DOHH2 (cell line): ENCODE measurements around the gene RNF169.

ENCODE experiments used
- H3F3A ChIP-seq: fragments of 200-600 bp; sonication (generic), shearing (Covaris generic); 2 replicates; pipeline ENCODE4 v1.6.0; 2016; ENCODE audit warnings: antibody characterized with exemption, mild to moderate bottlenecking; ENCODE audit not compliant: control insufficient read depth, insufficient read depth
- H3K27ac ChIP-seq: fragments of 200-600 bp; sonication (generic); 2 replicates; pipeline ENCODE4 v1.5.1; 2014; ENCODE audit warnings: low read depth, mild to moderate bottlenecking, low read length, moderate library complexity
- H3K27me3 ChIP-seq: fragments of 200-600 bp; sonication (generic); 2 replicates; pipeline ENCODE4 v1.6.1; 2014; ENCODE audit warnings: mild to moderate bottlenecking, low read length, mixed read lengths; ENCODE audit not compliant: control insufficient read depth
- H3K36me3 ChIP-seq: fragments of 200-600 bp; sonication (generic); 2 replicates; pipeline ENCODE4 v1.6.1; 2014; ENCODE audit warnings: mild to moderate bottlenecking, low read length, moderate library complexity, mixed read lengths; ENCODE audit not compliant: control insufficient read depth
- H3K4me1 ChIP-seq: fragments of 200-600 bp; sonication (generic); 2 replicates; pipeline ENCODE4 v1.6.1; 2014; ENCODE audit warnings: mild to moderate bottlenecking, low read length, mixed read lengths; ENCODE audit not compliant: control insufficient read depth
- H3K4me2 ChIP-seq: fragments of 200-600 bp; sonication (generic); 2 replicates; pipeline ENCODE4 v1.6.0; 2014; ENCODE audit warnings: mild to moderate bottlenecking, low read length, moderate library complexity
- H3K4me3 ChIP-seq: fragments of 200-600 bp; sonication (generic); 2 replicates; pipeline ENCODE4 v1.5.1; 2014; ENCODE audit warnings: mild to moderate bottlenecking, low read length, mixed read lengths
- H3K79me2 ChIP-seq: fragments of 200-600 bp; sonication (generic); 2 replicates; pipeline ENCODE4 v1.6.1; 2014; ENCODE audit warnings: mild to moderate bottlenecking, low read length, mixed read lengths; ENCODE audit not compliant: control insufficient read depth
- H3K9me2 ChIP-seq: fragments of 200-600 bp; sonication (generic); replicated peaks from 2 replicates; pipeline ENCODE4 v1.6.1; 2014; ENCODE audit warnings: mild to moderate bottlenecking, low read length, mixed read lengths; ENCODE audit not compliant: control insufficient read depth
- H3K9me3 ChIP-seq: fragments of 200-600 bp; sonication (generic); 2 replicates; pipeline ENCODE4 v1.6.1; 2014; ENCODE audit warnings: antibody characterized with exemption, low read length, mixed read lengths; ENCODE audit not compliant: control insufficient read depth, insufficient read depth
- H4K20me1 ChIP-seq: fragments of 200-600 bp; sonication (generic); 2 replicates; pipeline ENCODE4 v1.6.0; 2014; ENCODE audit warnings: low read depth, mild to moderate bottlenecking, antibody characterized with exemption, low read length, moderate library complexity; ENCODE audit not compliant: control insufficient read depth, insufficient read depth
- EZH2phosphoT487 ChIP-seq: fragments of 200-600 bp; sonication (generic); IDR thresholded peaks from 2 replicates; pipeline ENCODE4 v1.6.1; 2017; ENCODE audit warnings: borderline replicate concordance, mild to moderate bottlenecking, antibody characterized with exemption, low read length, moderate library complexity, mixed read lengths
- TF ChIP-seq, protein P1 (sequence below): fragments of 200-600 bp; sonication (generic); IDR thresholded peaks from one replicate; pipeline ENCODE4 v1.5.1; 2014; ENCODE audit warnings: antibody characterized with exemption, mild to moderate bottlenecking, low read depth, low read length; ENCODE audit not compliant: poor library complexity, severe bottlenecking

RNF169 gene

DNA sequence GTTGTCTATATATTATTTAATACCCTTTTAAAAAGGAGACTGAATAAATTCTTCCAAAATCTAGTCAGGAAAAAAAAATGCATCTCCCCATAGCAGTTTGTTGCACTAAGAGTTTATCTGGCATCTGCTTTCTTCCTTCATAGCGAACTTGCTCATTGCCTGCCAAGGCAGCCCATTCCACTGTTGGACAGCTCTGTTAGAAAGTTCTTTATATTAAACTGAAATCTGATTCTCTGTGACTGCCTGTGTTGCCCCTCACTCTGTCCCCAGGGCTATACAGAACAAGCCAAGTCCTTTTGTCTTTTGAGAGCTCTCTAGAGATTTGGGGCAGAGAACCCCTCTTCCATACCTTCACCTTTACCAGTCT, 14.1 kb upstream of the RNF169 start:
- H3K36me3 ChIP-seq = no peaks in the 10 kb centered on the region
- no peaks in the 10 kb centered on the region for H3K79me2 ChIP-seq
- H3K9me2 ChIP-seq = no peaks in the 10 kb centered on the region
- TF ChIP-seq, protein P1, sequence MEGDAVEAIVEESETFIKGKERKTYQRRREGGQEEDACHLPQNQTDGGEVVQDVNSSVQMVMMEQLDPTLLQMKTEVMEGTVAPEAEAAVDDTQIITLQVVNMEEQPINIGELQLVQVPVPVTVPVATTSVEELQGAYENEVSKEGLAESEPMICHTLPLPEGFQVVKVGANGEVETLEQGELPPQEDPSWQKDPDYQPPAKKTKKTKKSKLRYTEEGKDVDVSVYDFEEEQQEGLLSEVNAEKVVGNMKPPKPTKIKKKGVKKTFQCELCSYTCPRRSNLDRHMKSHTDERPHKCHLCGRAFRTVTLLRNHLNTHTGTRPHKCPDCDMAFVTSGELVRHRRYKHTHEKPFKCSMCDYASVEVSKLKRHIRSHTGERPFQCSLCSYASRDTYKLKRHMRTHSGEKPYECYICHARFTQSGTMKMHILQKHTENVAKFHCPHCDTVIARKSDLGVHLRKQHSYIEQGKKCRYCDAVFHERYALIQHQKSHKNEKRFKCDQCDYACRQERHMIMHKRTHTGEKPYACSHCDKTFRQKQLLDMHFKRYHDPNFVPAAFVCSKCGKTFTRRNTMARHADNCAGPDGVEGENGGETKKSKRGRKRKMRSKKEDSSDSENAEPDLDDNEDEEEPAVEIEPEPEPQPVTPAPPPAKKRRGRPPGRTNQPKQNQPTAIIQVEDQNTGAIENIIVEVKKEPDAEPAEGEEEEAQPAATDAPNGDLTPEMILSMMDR = no peak
- TF ChIP-seq EZH2phosphoT487 = no peak
- H3K4me3 ChIP-seq = no peak overlapping the region
- H3K27me3 ChIP-seq = peaks cover 25% of the 10 kb centered on the region
- no peaks in the 10 kb centered on the region for H3K4me1 ChIP-seq
- H3K4me2 ChIP-seq = no peak overlapping the region
- no peaks in the 10 kb centered on the region for H3F3A ChIP-seq
- no peak overlapping the region for H3K27ac ChIP-seq
- H3K9me3 ChIP-seq = no peaks in the 10 kb centered on the region
- H4K20me1 ChIP-seq = no peaks in the 10 kb centered on the region

DNA sequence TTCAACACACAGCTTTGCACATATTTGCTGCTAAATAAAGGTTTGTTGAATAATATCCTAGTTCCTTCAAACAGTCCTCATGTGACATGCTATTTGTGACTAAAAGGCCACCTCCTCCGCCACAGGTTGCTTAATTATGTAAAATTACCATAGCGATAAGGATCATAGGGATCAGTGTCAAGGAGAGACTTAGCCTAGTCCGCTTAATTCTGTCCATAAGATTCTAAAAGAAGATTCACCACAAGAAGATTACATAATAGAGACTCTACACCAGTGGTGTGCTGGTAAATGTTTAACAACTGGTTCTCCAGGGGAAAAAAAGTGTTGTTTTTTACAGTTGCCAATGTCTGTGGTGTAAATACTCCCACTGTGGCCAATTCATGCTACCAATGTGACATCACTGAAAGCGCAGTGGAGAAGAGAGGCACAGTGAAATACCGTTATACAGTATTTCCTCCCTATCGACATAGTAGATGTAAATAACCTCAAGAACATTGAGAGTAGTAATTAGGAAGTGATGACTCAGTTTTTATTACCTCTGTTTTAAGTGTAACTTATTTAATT, 13.2 kb upstream of the RNF169 start:
- no peak overlapping the region for H3K27ac ChIP-seq
- no peak overlapping the region for H3K4me2 ChIP-seq
- no peaks in the 10 kb centered on the region for H3K9me2 ChIP-seq
- H3F3A ChIP-seq = no peaks in the 10 kb centered on the region
- H3K27me3 ChIP-seq = peaks cover 24% of the 10 kb centered on the region
- no peaks in the 10 kb centered on the region for H3K36me3 ChIP-seq
- no peaks in the 10 kb centered on the region for H3K9me3 ChIP-seq
- TF ChIP-seq, protein P1 = no peak
- no peak for TF ChIP-seq EZH2phosphoT487
- H3K79me2 ChIP-seq = no peaks in the 10 kb centered on the region
- H3K4me1 ChIP-seq = no peaks in the 10 kb centered on the region
- no peaks in the 10 kb centered on the region for H4K20me1 ChIP-seq
- no peak overlapping the region for H3K4me3 ChIP-seq

DNA sequence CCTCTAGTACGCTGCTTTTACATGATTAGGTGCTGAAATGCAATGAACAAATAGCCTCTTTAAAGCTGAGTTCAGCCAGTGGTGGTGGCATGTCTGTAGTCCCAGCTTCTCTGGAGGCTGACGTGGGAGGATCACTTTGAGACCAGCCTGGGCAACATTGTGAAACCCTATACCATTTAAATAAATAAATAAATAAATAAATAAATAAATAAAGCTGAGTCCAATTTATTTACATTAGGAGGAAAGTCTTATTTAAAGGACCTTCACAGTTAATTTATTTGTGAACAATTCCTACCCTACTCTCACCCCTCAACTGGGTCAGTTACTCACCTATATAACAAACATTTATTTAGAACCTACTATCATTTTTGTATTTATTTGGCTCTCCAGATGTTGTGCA, 12.6 kb upstream of the RNF169 start:
- Histone ChIP-seq H3K4me1 (no peaks in the 10 kb centered on the region), H3F3A (no peaks in the 10 kb centered on the region), H4K20me1 (no peaks in the 10 kb centered on the region), H3K9me2 (no peaks in the 10 kb centered on the region), H3K36me3 (no peaks in the 10 kb centered on the region), H3K27ac (no peak overlapping the region), H3K9me3 (no peaks in the 10 kb centered on the region), H3K79me2 (no peaks in the 10 kb centered on the region), H3K27me3 (peaks cover 24% of the 10 kb centered on the region), H3K4me3 (no peak overlapping the region), H3K4me2 (no peak overlapping the region)
- no peak for TF ChIP-seq EZH2phosphoT487
- TF ChIP-seq, protein P1 = no peak
